Mesenchymal stem cell (in vitro differentiated cells and primary cell): Measurements from ENCODE around the gene SLC25A51.

Experiments used
- DNase-seq: peaks from one replicate; pipeline ENCODE4 v3.0.0-alpha.2; 2013
- H2AFZ ChIP-seq: one replicate; pipeline ENCODE4 v1.6.1; 2013; ENCODE audit warnings: low read depth, mild to moderate bottlenecking, control low read depth, inconsistent platforms, low read length, moderate library complexity
- H2AK5ac ChIP-seq: 2 replicates; pipeline ENCODE4 v1.6.1; 2013; ENCODE audit warnings: low read length, moderate library complexity, mild to moderate bottlenecking, inconsistent platforms; ENCODE audit not compliant: severe bottlenecking
- H2BK120ac ChIP-seq: one replicate; pipeline ENCODE4 v1.6.1; 2013; ENCODE audit warnings: low read depth, mild to moderate bottlenecking, inconsistent platforms, low read length, moderate library complexity
- H2BK12ac ChIP-seq, 2 experiments: one replicate each; pipeline ENCODE4 v1.6.1; 2013; ENCODE audit warnings: inconsistent platforms in 2 of 2, low read length in 2 of 2, mild to moderate bottlenecking in 2 of 2, moderate library complexity in 2 of 2, control low read depth in 1 of 2
- H2BK15ac ChIP-seq: one replicate; pipeline ENCODE4 v1.6.1; 2013; ENCODE audit warnings: mild to moderate bottlenecking, low read depth, inconsistent platforms; ENCODE audit not compliant: poor library complexity, severe bottlenecking
- H2BK5ac ChIP-seq: 2 replicates; pipeline ENCODE4 v1.6.1; 2013; ENCODE audit warnings: low read depth, mild to moderate bottlenecking, low read length, control low read depth, inconsistent platforms; ENCODE audit not compliant: poor library complexity, severe bottlenecking
- H3K14ac ChIP-seq, 2 experiments: one replicate each; pipeline ENCODE4 v1.6.1; 2013; ENCODE audit warnings: inconsistent platforms in 2 of 2, low read length in 2 of 2, control low read depth in 1 of 2, mild to moderate bottlenecking in 1 of 2, moderate library complexity in 1 of 2
- H3K18ac ChIP-seq, 2 experiments: one replicate each; pipeline ENCODE4 v1.6.1; 2013; ENCODE audit warnings: inconsistent platforms in 2 of 2, low read length in 2 of 2, control low read depth in 1 of 2, low read depth in 1 of 2, mild to moderate bottlenecking in 1 of 2
- H3K23ac ChIP-seq, 2 experiments: one replicate each; pipeline ENCODE4 v1.6.1; 2013; ENCODE audit warnings: inconsistent platforms in 2 of 2, low read length in 2 of 2, mild to moderate bottlenecking in 2 of 2, moderate library complexity in 2 of 2, control low read depth in 1 of 2
- H3K27ac ChIP-seq: 2 replicates; pipeline ENCODE4 v1.5.1; 2013; ENCODE audit warnings: mild to moderate bottlenecking, moderate library complexity, low read length, control low read depth, inconsistent platforms; ENCODE audit not compliant: poor library complexity, severe bottlenecking
- H3K27me3 ChIP-seq, 2 experiments: 2 replicates each; pipeline versions ENCODE4 v1.6.1 to v1.7.0; 2013; ENCODE audit warnings: low read length in 2 of 2, mild to moderate bottlenecking in 2 of 2, moderate library complexity in 2 of 2, control low read depth in 1 of 2, inconsistent platforms in 1 of 2; ENCODE audit not compliant: control insufficient read depth in 1 of 2, insufficient read depth in 1 of 2
- H3K36me3 ChIP-seq, 2 experiments: 2 replicates each; pipeline versions ENCODE4 v1.6.1 to v1.7.0; 2013; ENCODE audit warnings: low read length in 2 of 2, control low read depth in 1 of 2, inconsistent platforms in 1 of 2, low read depth in 1 of 2, mild to moderate bottlenecking in 1 of 2; ENCODE audit not compliant: insufficient read depth in 2 of 2, control insufficient read depth in 1 of 2
- H3K4ac ChIP-seq, 2 experiments: one replicate each; pipeline ENCODE4 v1.6.1; 2013; ENCODE audit warnings: inconsistent platforms in 2 of 2, low read length in 2 of 2, mild to moderate bottlenecking in 2 of 2, moderate library complexity in 2 of 2, control low read depth in 1 of 2, low read depth in 1 of 2
- H3K4me1 ChIP-seq: 2 replicates; pipeline ENCODE4 v1.6.1; 2013; ENCODE audit warnings: low read depth, low read length, control low read depth; ENCODE audit not compliant: control insufficient read depth, insufficient read depth
- H3K4me2 ChIP-seq: 2 replicates; pipeline ENCODE4 v1.6.1; 2013; ENCODE audit warnings: low read length, mild to moderate bottlenecking, inconsistent platforms; ENCODE audit not compliant: poor library complexity, severe bottlenecking
- H3K4me3 ChIP-seq, 2 experiments: 2 replicates each; pipeline versions ENCODE4 v1.5.1 to v1.7.0; 2013; ENCODE audit warnings: low read length in 2 of 2, mild to moderate bottlenecking in 2 of 2, control low read depth in 1 of 2, low read depth in 1 of 2; ENCODE audit not compliant: insufficient read depth in 1 of 2
- H3K79me1 ChIP-seq: replicated peaks from 2 replicates; pipeline ENCODE4 v1.6.1; 2013; ENCODE audit warnings: mild to moderate bottlenecking, control low read depth, low read length, inconsistent platforms; ENCODE audit not compliant: poor library complexity, severe bottlenecking
- H3K9ac ChIP-seq: 2 replicates; pipeline ENCODE4 v1.7.0; 2013; ENCODE audit warnings: mild to moderate bottlenecking, low read length, moderate library complexity
- H3K9me3 ChIP-seq: 2 replicates; pipeline ENCODE4 v1.7.0; 2013; ENCODE audit warnings: mild to moderate bottlenecking, low read length; ENCODE audit not compliant: control insufficient read depth
- H4K8ac ChIP-seq: one replicate; pipeline ENCODE4 v1.6.1; 2013; ENCODE audit warnings: inconsistent platforms, mild to moderate bottlenecking, low read length, moderate library complexity
- H4K91ac ChIP-seq: one replicate; pipeline ENCODE4 v1.6.1; 2013; ENCODE audit warnings: mild to moderate bottlenecking, low read length, inconsistent platforms
- WGBS: methylation state at CpG from one replicate; pipeline ENCODE4 v1.1.7; 2013; ENCODE audit warnings: mixed read lengths; 5-methylcytosine and 5-hydroxymethylcytosine counted together

Gene SLC25A51

GRCh38 chr9:37925786-37926736 lies 22.1 kb upstream of the SLC25A51 start:
- Histone ChIP-seq H3K4me2 (no peak overlapping the region), H2BK12ac (peak overlapping the region; percentile 92 to 93), H3K14ac (peak overlapping the region in 1 of 2 experiments; percentile 19), H3K27me3 (no peaks in the 10 kb centered on the region), H3K79me1 (peaks cover 37% of the 10 kb centered on the region), H3K4me3 (no peak overlapping the region), H3K18ac (peak overlapping the region; percentile 75 to 81), H3K23ac (peak overlapping the region in 1 of 2 experiments; percentile 10), H4K91ac (peak overlapping the region; percentile 59), H3K4ac (peak overlapping the region; percentile 10 to 61), H3K27ac (no peak overlapping the region), H3K9me3 (no peaks in the 10 kb centered on the region), H3K9ac (no peak overlapping the region), H3K4me1 (peaks cover 57% of the 10 kb centered on the region), H2AK5ac (no peak overlapping the region), H2BK15ac (no peak overlapping the region), H2AFZ (no peak overlapping the region), H2BK120ac (no peak overlapping the region), H4K8ac (peak overlapping the region; percentile 36), H3K36me3 (peaks cover 22 to 75% of the 10 kb centered on the region in 2 experiments), H2BK5ac (no peak overlapping the region)
- DNase-seq, result peak; percentile 73
- 60% methylated on average over 15 of the region's 15 CpGs for WGBS

- Histone ChIP-seq H2BK120ac (no peak overlapping the region), H3K79me1 (peaks cover 38% of the 10 kb centered on the region), H2BK12ac (peak overlapping the region; percentile 23 to 37), H2AK5ac (no peak overlapping the region), H3K27ac (no peak overlapping the region), H3K4me2 (no peak overlapping the region), H2BK5ac (no peak overlapping the region), H3K14ac (no peak overlapping the region), H3K9ac (no peak overlapping the region), H3K18ac (no peak overlapping the region), H3K4me3 (no peak overlapping the region), H2BK15ac (no peak overlapping the region), H2AFZ (no peak overlapping the region), H3K9me3 (no peaks in the 10 kb centered on the region), H3K4me1 (peaks cover 60% of the 10 kb centered on the region), H4K91ac (peak overlapping the region; percentile 5), H4K8ac (no peak overlapping the region), H3K4ac (no peak overlapping the region), H3K36me3 (peaks cover 19 to 80% of the 10 kb centered on the region in 2 experiments), H3K27me3 (no peaks in the 10 kb centered on the region), H3K23ac (no peak overlapping the region)
- DNase-seq, result no peak
- 95% methylated on average over 6 of the region's 6 CpGs for WGBS
Measured at GRCh38 chr9:37925006-37925405, 21.1 kb upstream of the SLC25A51 start.

- H2AK5ac ChIP-seq, result no peak overlapping the region
- H3K14ac ChIP-seq, result no peak overlapping the region
- no peak overlapping the region for H4K91ac ChIP-seq
- H3K27me3 ChIP-seq, result no peaks in the 10 kb centered on the region
- H4K8ac ChIP-seq, result no peak overlapping the region
- H3K18ac ChIP-seq, result no peak overlapping the region
- no peak overlapping the region for H3K4me2 ChIP-seq
- DNase-seq, result no peak
- peaks cover 21 to 80% of the 10 kb centered on the region in 2 experiments for H3K36me3 ChIP-seq
- no peak overlapping the region for H2AFZ ChIP-seq
- H2BK15ac ChIP-seq, result no peak overlapping the region
- H3K27ac ChIP-seq, result no peak overlapping the region
- no peak overlapping the region for H3K4ac ChIP-seq
- H3K9ac ChIP-seq, result no peak overlapping the region
- peaks cover 42% of the 10 kb centered on the region for H3K79me1 ChIP-seq
- no peaks in the 10 kb centered on the region for H3K9me3 ChIP-seq
- no peak overlapping the region for H3K4me3 ChIP-seq
- peak overlapping the region in 1 of 2 experiments; percentile 4 for H2BK12ac ChIP-seq
- no peak overlapping the region for H2BK5ac ChIP-seq
- H3K23ac ChIP-seq, result no peak overlapping the region
- peaks cover 60% of the 10 kb centered on the region for H3K4me1 ChIP-seq
- H2BK120ac ChIP-seq, result no peak overlapping the region
Measured at GRCh38 chr9:37924538-37924937, 20.6 kb upstream of the SLC25A51 start.

GRCh38 chr9:37923796-37924427 lies 20.0 kb upstream of the SLC25A51 start:
- WGBS, result 93% methylated on average over 25 of the region's 25 CpGs
- Histone ChIP-seq H2BK15ac (no peak overlapping the region), H2AFZ (no peak overlapping the region), H3K79me1 (peaks cover 40% of the 10 kb centered on the region), H3K14ac (no peak overlapping the region), H2BK12ac (no peak overlapping the region), H2BK5ac (no peak overlapping the region), H3K4me3 (no peak overlapping the region), H2AK5ac (no peak overlapping the region), H3K9ac (no peak overlapping the region), H3K36me3 (peaks cover 18 to 79% of the 10 kb centered on the region in 2 experiments), H4K91ac (no peak overlapping the region), H3K27me3 (no peaks in the 10 kb centered on the region), H3K18ac (no peak overlapping the region), H2BK120ac (no peak overlapping the region), H3K4ac (no peak overlapping the region), H3K27ac (no peak overlapping the region), H4K8ac (no peak overlapping the region), H3K4me1 (peaks cover 54% of the 10 kb centered on the region), H3K4me2 (no peak overlapping the region), H3K9me3 (no peaks in the 10 kb centered on the region), H3K23ac (no peak overlapping the region)
- no peak for DNase-seq
